ENCODE measurements around the gene SNX13. TPM values are rescaled to one million over a fixed set of nuclear protein-coding genes. Genes with fewer than 3 reads are reported as not detected.

The SNX13 gene
- total and polyA plus RNA-seq, 9 of the 15 experiments (the other 6 are each of a cell fraction or from before 2014, with no cell fraction given) = 5.6 to 33.2 (median 25.4) TPM

- TF ChIP-seq THAP12 (CRISPR knock-in tag; IDR thresholded peaks at IDR 0.05) (no peak), LCOR (CRISPR knock-in tag; IDR thresholded peaks at IDR 0.05) (no peak), NFIC (IDR thresholded peaks at IDR 0.05) (no peak), MCM5 (IDR thresholded peaks at IDR 0.05; ENCODE audit: low read depth) (no peak), POLR2G (IDR thresholded peaks at IDR 0.05; ENCODE audit: low read depth, low read length) (peak; percentile 96), ZFPM2 (CRISPR knock-in tag; IDR thresholded peaks at IDR 0.05) (no peak), GATA2 (CRISPR knock-in tag; IDR thresholded peaks at IDR 0.05) (no peak), MED1 (CRISPR knock-in tag; IDR thresholded peaks at IDR 0.05; ENCODE audit: borderline replicate concordance) (no peak), ID3 (CRISPR knock-in tag; IDR thresholded peaks at IDR 0.05) (no peak), ID3 (tag; IDR thresholded peaks at IDR 0.05) (no peak), HDAC6 (IDR thresholded peaks at IDR 0.05; ENCODE audit: low read depth, low read length) (no peak), ZBTB12 (CRISPR knock-in tag; IDR thresholded peaks at IDR 0.05) (no peak), ESRRA (IDR thresholded peaks at IDR 0.05; ENCODE audit: borderline replicate concordance, low read depth) (0 out of 2 replicates have a peak, but pooled peaks have one; percentile 17), BCL6 (CRISPR knock-in tag; IDR thresholded peaks at IDR 0.05) (no peak), POLR3G (IDR thresholded peaks at IDR 0.05; ENCODE audit: extremely low read depth, insufficient read length, insufficient replicate concordance) (no peak), ZNF12 (CRISPR knock-in tag; IDR thresholded peaks at IDR 0.05) (no peak), ZNF511 (CRISPR knock-in tag; IDR thresholded peaks at IDR 0.05) (no peak), SRF (CRISPR knock-in tag; IDR thresholded peaks at IDR 0.05) (peak in 1 of 2 experiments; percentile 45; a peak in 1 of 4 replicates)
- TF ChIP-seq, protein P1, sequence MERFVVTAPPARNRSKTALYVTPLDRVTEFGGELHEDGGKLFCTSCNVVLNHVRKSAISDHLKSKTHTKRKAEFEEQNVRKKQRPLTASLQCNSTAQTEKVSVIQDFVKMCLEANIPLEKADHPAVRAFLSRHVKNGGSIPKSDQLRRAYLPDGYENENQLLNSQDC (CRISPR knock-in tag; IDR thresholded peaks at IDR 0.05) = no peak
- TF ChIP-seq, protein P2, sequence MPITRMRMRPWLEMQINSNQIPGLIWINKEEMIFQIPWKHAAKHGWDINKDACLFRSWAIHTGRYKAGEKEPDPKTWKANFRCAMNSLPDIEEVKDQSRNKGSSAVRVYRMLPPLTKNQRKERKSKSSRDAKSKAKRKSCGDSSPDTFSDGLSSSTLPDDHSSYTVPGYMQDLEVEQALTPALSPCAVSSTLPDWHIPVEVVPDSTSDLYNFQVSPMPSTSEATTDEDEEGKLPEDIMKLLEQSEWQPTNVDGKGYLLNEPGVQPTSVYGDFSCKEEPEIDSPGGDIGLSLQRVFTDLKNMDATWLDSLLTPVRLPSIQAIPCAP (CRISPR knock-in tag; IDR thresholded peaks at IDR 0.05; ENCODE audit: borderline replicate concordance) = no peak
These were observed at the start of gene SNX13 (continued) for GRCh38 chr7:17940302-17940883.

All from K562 (cell line).